WTC11 (cell line): Measurements from ENCODE around the gene ADAMTS19.

Experiments
- CREB1 ChIP-seq: sonication (generic); formaldehyde crosslinking; IDR thresholded peaks from 2 replicates; pipeline ENCODE4 v1.8.0; 2023; ENCODE audit warnings: mild to moderate bottlenecking, missing genetic modification reagents
- CTCF ChIP-seq: fragments of 200-600 bp; IDR thresholded peaks from 2 replicates; pipeline ENCODE4 v1.8.0; 2022; ENCODE audit warnings: antibody characterized with exemption
- E2F4 ChIP-seq: sonication (generic); formaldehyde crosslinking; IDR thresholded peaks from 2 replicates; pipeline ENCODE4 v1.8.1; 2022; ENCODE audit warnings: low read depth, mild to moderate bottlenecking, moderate library complexity, missing genetic modification reagents, borderline replicate concordance
- MAX ChIP-seq: sonication (generic); formaldehyde crosslinking; IDR thresholded peaks from 2 replicates; pipeline ENCODE4 v1.8.0; 2022; ENCODE audit warnings: mild to moderate bottlenecking, missing genetic modification reagents
- USF2 ChIP-seq: sonication (generic); formaldehyde crosslinking; IDR thresholded peaks from 2 replicates; pipeline ENCODE4 v1.8.1; 2023; ENCODE audit warnings: mild to moderate bottlenecking, missing genetic modification reagents, moderate library complexity
- ZNF232 ChIP-seq: sonication (generic); formaldehyde crosslinking; IDR thresholded peaks from 2 replicates; pipeline ENCODE4 v1.8.0; 2022; ENCODE audit warnings: mild to moderate bottlenecking, missing genetic modification reagents
- TF ChIP-seq, protein P1 (sequence below): sonication (generic); formaldehyde crosslinking; conservative IDR thresholded peaks from 2 replicates; pipeline ENCODE4 v1.8.1; 2022; ENCODE audit warnings: mild to moderate bottlenecking, missing genetic modification reagents

DNA sequence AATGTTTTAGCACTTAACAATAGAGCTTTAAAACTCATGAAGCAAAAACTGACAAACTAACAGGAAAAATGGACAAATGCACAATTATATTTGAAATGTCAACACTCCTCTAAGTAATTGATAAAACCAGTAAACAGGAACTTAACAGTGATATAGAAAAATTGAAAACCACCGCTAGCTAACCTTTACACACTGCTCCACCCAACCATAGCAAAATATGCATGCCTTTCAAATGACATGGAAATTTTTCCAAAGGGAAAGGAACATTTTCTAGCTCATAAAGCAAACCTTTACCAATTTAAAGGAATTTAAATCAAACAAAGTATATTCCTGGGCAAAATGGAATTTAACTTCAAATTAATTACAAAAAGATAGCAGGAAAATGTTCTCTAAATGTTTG is 109.2 kb downstream of the ADAMTS19 start:
- TF ChIP-seq ZNF232 (CRISPR knock-in tag) (no peak), E2F4 (CRISPR knock-in tag) (no peak), CTCF (no peak), CREB1 (CRISPR knock-in tag) (no peak), MAX (CRISPR knock-in tag) (no peak), USF2 (CRISPR knock-in tag) (no peak)
- TF ChIP-seq, protein P1, sequence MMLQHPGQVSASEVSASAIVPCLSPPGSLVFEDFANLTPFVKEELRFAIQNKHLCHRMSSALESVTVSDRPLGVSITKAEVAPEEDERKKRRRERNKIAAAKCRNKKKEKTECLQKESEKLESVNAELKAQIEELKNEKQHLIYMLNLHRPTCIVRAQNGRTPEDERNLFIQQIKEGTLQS (CRISPR knock-in tag), result no peak
